Loucy (cell line): ENCODE measurements around the gene PRR5.

Experiments
- EZH2phosphoT487 ChIP-seq: fragments of 200-600 bp; IDR thresholded peaks from 2 replicates; pipeline ENCODE4 v1.6.1; 2018; ENCODE audit warnings: antibody characterized with exemption, mild to moderate bottlenecking, moderate library complexity, borderline replicate concordance
- TF ChIP-seq, protein P1 (sequence below): fragments of 200-600 bp; sonication (generic); conservative IDR thresholded peaks from 2 replicates; pipeline ENCODE4 v1.5.1; 2014; ENCODE audit warnings: mild to moderate bottlenecking, antibody characterized with exemption, low read length

DNA sequence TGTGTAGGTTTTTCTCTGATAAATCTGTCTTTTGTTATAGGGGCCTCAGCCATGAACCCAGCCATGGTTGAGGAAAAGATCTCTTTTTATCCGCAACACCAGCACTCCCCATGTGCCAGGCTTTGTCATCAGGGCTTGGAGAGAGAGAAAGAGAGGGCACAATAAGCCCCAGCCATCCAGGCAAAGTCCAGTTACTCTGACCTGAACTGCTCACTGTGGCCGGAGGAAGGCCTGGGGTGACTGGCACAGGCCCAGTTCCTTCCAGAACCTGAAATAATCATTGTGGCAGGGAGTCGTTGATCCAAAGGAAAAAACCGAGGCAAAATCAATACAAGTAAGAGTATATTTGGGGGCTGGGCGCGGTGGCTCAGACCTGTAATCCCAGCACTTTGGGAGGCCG, 46.5 kb downstream of the PRR5 start:
- TF ChIP-seq, protein P1, sequence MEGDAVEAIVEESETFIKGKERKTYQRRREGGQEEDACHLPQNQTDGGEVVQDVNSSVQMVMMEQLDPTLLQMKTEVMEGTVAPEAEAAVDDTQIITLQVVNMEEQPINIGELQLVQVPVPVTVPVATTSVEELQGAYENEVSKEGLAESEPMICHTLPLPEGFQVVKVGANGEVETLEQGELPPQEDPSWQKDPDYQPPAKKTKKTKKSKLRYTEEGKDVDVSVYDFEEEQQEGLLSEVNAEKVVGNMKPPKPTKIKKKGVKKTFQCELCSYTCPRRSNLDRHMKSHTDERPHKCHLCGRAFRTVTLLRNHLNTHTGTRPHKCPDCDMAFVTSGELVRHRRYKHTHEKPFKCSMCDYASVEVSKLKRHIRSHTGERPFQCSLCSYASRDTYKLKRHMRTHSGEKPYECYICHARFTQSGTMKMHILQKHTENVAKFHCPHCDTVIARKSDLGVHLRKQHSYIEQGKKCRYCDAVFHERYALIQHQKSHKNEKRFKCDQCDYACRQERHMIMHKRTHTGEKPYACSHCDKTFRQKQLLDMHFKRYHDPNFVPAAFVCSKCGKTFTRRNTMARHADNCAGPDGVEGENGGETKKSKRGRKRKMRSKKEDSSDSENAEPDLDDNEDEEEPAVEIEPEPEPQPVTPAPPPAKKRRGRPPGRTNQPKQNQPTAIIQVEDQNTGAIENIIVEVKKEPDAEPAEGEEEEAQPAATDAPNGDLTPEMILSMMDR, result no peak
- TF ChIP-seq EZH2phosphoT487, result no peak
